Measurements from ENCODE around the gene ADIPOR2. TPM values are rescaled to one million over a fixed set of nuclear protein-coding genes. Genes with fewer than 3 reads are reported as not detected.
A peak's percentile ranks its signal among the peaks of the same experiment; 100 is the strongest.
"Not testable (repeated sequence)": the region's sequence is repeated elsewhere in the genome, so short reads cannot be mapped to it uniquely, and the experiment has no call there.

The ADIPOR2 gene
- total RNA-seq, 1 donor from 2014 or later: 83.6 TPM

- Mint-ChIP-seq H3K9me3 (ENCODE audit: low read depth) (no peaks in the 10 kb centered on the region), H3K4me3 (ENCODE audit: low read depth) (no peak overlapping the region)
Observed at GRCh38 chr12:1681493-1681807, 9.4 kb upstream of the ADIPOR2 start.

GRCh38 chr12:1688086-1688710, 2.7 kb upstream of the ADIPOR2 start:
- Mint-ChIP-seq H3K27ac (no peak overlapping the region), H3K27me3 (no peaks in the 10 kb centered on the region), H3K4me1 (ENCODE audit: low read depth) (peaks cover 25% of the 10 kb centered on the region), H3K9me3 (ENCODE audit: low read depth) (no peaks in the 10 kb centered on the region), H3K4me3 (ENCODE audit: low read depth) (no peak overlapping the region), H3K36me3 (ENCODE audit: insufficient read depth) (no peaks in the 10 kb centered on the region)
- DNase-seq (ENCODE audit: low spot score, unreplicated experiment): no peak
- TF ChIP-seq, protein P1, sequence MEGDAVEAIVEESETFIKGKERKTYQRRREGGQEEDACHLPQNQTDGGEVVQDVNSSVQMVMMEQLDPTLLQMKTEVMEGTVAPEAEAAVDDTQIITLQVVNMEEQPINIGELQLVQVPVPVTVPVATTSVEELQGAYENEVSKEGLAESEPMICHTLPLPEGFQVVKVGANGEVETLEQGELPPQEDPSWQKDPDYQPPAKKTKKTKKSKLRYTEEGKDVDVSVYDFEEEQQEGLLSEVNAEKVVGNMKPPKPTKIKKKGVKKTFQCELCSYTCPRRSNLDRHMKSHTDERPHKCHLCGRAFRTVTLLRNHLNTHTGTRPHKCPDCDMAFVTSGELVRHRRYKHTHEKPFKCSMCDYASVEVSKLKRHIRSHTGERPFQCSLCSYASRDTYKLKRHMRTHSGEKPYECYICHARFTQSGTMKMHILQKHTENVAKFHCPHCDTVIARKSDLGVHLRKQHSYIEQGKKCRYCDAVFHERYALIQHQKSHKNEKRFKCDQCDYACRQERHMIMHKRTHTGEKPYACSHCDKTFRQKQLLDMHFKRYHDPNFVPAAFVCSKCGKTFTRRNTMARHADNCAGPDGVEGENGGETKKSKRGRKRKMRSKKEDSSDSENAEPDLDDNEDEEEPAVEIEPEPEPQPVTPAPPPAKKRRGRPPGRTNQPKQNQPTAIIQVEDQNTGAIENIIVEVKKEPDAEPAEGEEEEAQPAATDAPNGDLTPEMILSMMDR (IDR thresholded peaks at IDR 0.05; ENCODE audit: unreplicated experiment): no peak

More at GRCh38 chr12:1681493-1681807, 9.4 kb upstream of the ADIPOR2 start:
- DNase-seq (ENCODE audit: low spot score, unreplicated experiment): no peak
- Mint-ChIP-seq H3K36me3 (ENCODE audit: insufficient read depth) (no peaks in the 10 kb centered on the region), H3K27ac (no peak overlapping the region), H3K4me1 (ENCODE audit: low read depth) (no peaks in the 10 kb centered on the region), H3K27me3 (no peaks in the 10 kb centered on the region)
- TF ChIP-seq, protein P1 (IDR thresholded peaks at IDR 0.05; ENCODE audit: unreplicated experiment): no peak

- Mint-ChIP-seq H3K36me3 (ENCODE audit: insufficient read depth) (peaks cover 4% of the 10 kb centered on the region), H3K9me3 (ENCODE audit: low read depth) (no peaks in the 10 kb centered on the region), H3K4me1 (ENCODE audit: low read depth) (peaks cover 32% of the 10 kb centered on the region), H3K27me3 (no peaks in the 10 kb centered on the region), H3K27ac (peak overlapping the region; percentile 99), H3K4me3 (ENCODE audit: low read depth) (peak overlapping the region; percentile 99)
- peak; percentile 77 for DNase-seq (ENCODE audit: low spot score, unreplicated experiment)
- TF ChIP-seq, protein P1 (IDR thresholded peaks at IDR 0.05; ENCODE audit: unreplicated experiment): no peak
Observed at GRCh38 chr12:1691123-1692007, 495 bp downstream of the ADIPOR2 start.

DNA sequence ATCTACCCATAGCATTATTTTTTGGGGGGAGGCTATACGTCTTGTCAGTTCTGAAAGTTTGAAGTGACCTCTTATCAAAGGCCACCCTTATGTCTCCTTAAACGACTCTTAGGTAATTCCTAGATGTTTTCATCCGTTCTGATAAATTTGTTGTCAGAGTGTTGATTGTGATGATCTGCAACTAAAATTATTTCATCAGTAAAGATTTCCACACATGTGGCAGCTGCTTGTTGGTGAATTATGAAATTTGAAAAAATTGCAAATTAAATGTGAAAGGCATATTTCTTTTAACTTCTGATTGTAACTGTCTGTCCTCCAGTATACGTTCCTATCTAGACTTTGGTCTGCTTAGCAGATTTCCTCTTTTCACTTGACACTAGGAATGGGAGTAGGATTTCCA, 1.4 kb downstream of the ADIPOR2 start:
- H3K36me3 Mint-ChIP-seq (ENCODE audit: insufficient read depth): peaks cover 4% of the 10 kb centered on the region
- peak overlapping the region; percentile 99 for H3K27ac Mint-ChIP-seq
- H3K4me3 Mint-ChIP-seq (ENCODE audit: low read depth): peak overlapping the region; percentile 99
- no peaks in the 10 kb centered on the region for H3K27me3 Mint-ChIP-seq
- TF ChIP-seq, protein P1 (IDR thresholded peaks at IDR 0.05; ENCODE audit: unreplicated experiment): no peak
- peaks cover 38% of the 10 kb centered on the region for H3K4me1 Mint-ChIP-seq (ENCODE audit: low read depth)
- no peak for DNase-seq (ENCODE audit: low spot score, unreplicated experiment)
- no peaks in the 10 kb centered on the region for H3K9me3 Mint-ChIP-seq (ENCODE audit: low read depth)

- Mint-ChIP-seq H3K9me3 (ENCODE audit: low read depth) (no peaks in the 10 kb centered on the region), H3K27ac (no peak overlapping the region)
- TF ChIP-seq, protein P1 (IDR thresholded peaks at IDR 0.05; ENCODE audit: unreplicated experiment): no peak
Observed at GRCh38 chr12:1692895-1693610, 2.2 kb downstream of the ADIPOR2 start.

GRCh38 chr12:1695097-1695496, 4.2 kb downstream of the ADIPOR2 start:
- H3K27me3 Mint-ChIP-seq; H3K9me3 Mint-ChIP-seq (ENCODE audit: low read depth); DNase-seq (ENCODE audit: low spot score, unreplicated experiment); H3K27ac Mint-ChIP-seq; H3K4me3 Mint-ChIP-seq (ENCODE audit: low read depth); H3K36me3 Mint-ChIP-seq (ENCODE audit: insufficient read depth): not testable (repeated sequence)
- H3K4me1 Mint-ChIP-seq (ENCODE audit: low read depth): peaks cover 55% of the 10 kb centered on the region

More at GRCh38 chr12:1692895-1693610, 2.2 kb downstream of the ADIPOR2 start:
- Mint-ChIP-seq H3K36me3 (ENCODE audit: insufficient read depth) (peaks cover 4% of the 10 kb centered on the region), H3K27me3 (no peaks in the 10 kb centered on the region), H3K4me3 (ENCODE audit: low read depth) (peak overlapping the region; percentile 40), H3K4me1 (ENCODE audit: low read depth) (peaks cover 44% of the 10 kb centered on the region)
- DNase-seq (ENCODE audit: low spot score, unreplicated experiment): no peak
